Stimulated activated CD4-positive, alpha-beta T cell treated with anti-CD3 and anti-CD28 coated beads, TNF-alpha, amount 100 ng/mL, for 4 hours (primary cell): ENCODE results near the gene SAMD3.
"Not testable (repeated sequence)": the region's sequence is repeated elsewhere in the genome, so short reads cannot be mapped to it uniquely, and the experiment has no call there.

Experiments
- DNase-seq, 3 experiments: peaks; one replicate each; pipeline ENCODE4 v3.0.0-alpha.2; 2020; ENCODE audit warnings: low read depth in 3 of 3

SAMD3 gene

DNA sequence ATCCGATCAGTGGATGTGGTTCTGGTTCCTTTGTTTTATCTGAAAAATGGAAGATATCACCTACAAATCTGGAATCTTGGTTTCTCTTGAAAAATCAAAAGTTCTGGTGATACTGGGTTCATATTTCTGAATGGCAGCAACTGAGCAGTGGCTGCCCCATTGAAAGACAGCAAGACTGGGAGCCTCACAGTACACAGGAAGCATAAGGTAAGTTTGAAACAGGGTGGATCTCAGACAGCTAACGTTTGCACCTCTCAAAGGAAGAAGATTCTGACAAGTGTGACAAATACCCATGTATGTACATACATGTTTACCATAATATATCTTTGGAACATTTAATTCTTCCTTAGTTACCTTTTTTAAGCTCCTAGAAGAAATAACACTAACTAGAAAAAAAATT, at the start of gene SAMD3:
Gene SAMD3 (minus strand): TSS at position 177 of the 400 bp plus-strand sequence. CDS start 7,678 bp downstream, outside the sequence.
- DNase-seq, result no peak

DNA sequence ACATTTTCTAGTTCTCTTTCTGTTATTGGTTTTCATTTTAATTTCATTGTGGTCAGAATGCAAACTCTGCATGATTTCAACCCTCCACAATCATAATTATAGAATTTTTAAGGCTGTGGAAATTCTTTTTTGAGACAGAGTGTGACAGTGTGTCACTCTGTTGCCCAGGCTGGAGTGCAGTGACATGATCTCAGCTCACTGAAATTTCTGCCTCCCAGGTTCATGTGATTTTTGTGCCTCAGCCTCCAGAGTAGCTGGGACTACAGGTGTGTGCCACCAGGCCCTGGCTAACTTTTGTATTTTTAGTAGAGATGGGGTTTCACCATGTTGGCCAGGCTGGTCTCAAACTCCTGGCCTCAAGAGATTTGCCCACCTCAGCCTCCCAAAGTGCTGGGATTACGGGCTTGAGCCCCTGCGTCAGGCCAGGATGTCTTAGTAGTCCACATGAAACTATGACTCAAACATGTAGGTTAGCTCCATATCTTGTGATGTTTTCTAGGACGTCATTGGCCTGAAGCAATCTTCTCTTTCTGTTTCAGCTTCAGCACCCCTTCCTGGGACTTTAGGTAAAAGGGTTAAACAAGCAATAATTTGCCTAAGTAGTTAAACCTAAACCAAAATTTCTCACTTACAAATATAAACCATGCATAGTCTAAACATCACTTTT, 47.4 kb upstream of the SAMD3 start:
- no peak for DNase-seq

DNA sequence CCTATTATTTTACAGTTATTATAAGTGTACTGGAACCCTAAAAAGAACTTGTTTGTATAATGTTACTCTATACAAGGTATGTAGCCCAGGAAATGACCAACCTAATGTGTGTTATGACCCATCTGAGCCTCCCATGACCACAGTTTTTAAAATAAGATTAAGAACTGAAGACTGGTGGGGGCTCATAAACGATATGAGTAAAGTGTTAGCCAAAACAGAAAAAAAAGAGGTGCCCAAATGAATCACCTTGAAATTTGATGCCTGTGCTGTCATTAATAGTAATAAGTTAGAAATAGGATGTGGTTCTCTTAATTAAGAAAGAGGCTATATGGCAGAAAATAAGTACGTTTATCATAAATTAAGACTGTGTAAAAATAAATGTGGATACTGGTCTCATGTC, 42.8 kb upstream of the SAMD3 start:
- DNase-seq, result not testable (repeated sequence)

DNA sequence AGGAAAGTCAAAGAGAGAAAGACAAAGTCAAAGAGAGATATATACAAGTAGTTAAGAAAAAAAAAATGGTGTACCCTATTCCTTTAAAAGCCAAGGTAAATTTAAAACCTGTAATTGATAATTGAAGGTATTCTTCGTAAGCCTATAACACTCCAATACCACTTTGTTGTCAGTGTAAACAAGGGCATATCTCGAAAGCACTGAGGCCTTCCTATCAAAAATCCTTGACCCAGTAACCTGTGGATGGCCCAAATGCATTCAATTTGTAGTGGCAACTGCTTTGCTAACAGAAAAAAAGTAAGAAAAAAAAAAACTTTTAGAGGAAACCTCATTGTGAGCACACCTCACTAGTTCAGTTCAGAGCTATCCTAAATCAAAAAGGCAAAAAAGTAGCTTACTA, 39.3 kb upstream of the SAMD3 start:
- DNase-seq, result no peak

- DNase-seq, result not testable (repeated sequence)
Observed at GRCh38 chr6:130261558-130261957, 38.8 kb upstream of the SAMD3 start.

GRCh38 chr6:130260614-130261241, 38.0 kb upstream of the SAMD3 start:
- DNase-seq, result not testable (repeated sequence)

- not testable (repeated sequence) for DNase-seq
Observed at GRCh38 chr6:130260050-130260462, 37.3 kb upstream of the SAMD3 start.

GRCh38 chr6:130259557-130259956, 36.8 kb upstream of the SAMD3 start:
- DNase-seq, result no peak

GRCh38 chr6:130259140-130259539, 36.4 kb upstream of the SAMD3 start:
- DNase-seq, result no peak

GRCh38 chr6:130252527-130253237, 29.9 kb upstream of the SAMD3 start:
- no peak for DNase-seq

- DNase-seq, result no peak
Observed at GRCh38 chr6:130245267-130245666, 22.5 kb upstream of the SAMD3 start.

GRCh38 chr6:130244728-130245127, 22.0 kb upstream of the SAMD3 start:
- no peak for DNase-seq

GRCh38 chr6:130240232-130240631, 17.5 kb upstream of the SAMD3 start:
- no peak for DNase-seq

DNA sequence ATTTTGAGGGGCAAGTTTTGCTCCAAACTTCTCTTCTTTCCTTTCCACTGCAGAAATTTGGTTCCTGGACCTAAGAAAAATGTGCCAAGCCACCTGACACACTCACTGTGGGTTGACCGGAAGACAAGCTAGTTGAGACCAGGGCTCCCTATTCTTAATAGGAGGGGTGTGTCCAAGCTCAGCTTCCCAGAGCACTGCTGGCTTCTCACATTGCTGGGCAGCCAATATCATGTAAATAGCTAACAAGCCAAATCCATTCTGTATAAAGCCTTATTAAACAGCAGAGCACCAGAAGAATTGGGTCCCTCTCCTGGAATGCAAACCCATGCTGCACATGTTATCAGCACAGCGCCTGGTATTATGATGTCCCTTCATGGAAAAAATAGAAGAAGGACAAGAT, 17.0 kb upstream of the SAMD3 start:
- DNase-seq, result no peak

GRCh38 chr6:130233330-130233729, 10.6 kb upstream of the SAMD3 start:
- no peak for DNase-seq

DNA sequence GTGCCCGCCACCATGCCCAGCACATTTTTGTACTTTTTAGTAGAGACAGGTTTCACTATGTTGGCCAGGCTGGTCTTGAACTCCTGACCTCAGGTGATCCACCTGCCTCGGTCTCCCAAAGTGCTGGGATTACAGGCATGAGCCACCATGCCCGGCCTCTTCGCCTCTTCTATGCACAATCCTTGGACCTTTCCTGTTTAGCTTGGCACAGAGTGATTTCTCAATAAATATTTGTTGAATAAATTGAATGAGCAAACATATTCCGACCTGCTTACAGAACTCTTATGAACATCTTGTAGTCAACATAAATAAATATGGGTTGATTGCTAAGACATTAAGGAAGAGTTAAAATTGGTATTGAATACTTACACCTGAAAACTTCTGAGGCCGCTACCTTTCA, 7.8 kb upstream of the SAMD3 start:
- not testable (repeated sequence) for DNase-seq

DNA sequence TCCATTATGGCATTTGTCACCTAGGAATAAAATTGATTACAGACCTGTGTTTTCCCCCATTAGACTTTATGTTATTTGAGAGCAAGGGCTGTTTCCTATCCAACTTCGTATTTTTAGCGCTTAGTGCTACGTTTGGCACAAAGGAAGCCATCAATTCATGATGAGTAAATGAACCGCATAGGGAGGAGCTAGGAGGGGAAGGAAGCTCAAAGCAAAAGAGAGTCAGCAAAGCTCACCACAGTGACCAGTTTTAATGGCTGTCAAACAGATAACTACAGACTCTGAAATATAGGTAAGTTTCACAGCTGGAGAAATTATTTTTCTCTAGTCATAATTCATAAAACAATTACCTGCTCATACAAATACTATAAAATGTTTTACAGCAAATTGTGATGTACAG, 6.9 kb upstream of the SAMD3 start:
- DNase-seq, result no peak

DNA sequence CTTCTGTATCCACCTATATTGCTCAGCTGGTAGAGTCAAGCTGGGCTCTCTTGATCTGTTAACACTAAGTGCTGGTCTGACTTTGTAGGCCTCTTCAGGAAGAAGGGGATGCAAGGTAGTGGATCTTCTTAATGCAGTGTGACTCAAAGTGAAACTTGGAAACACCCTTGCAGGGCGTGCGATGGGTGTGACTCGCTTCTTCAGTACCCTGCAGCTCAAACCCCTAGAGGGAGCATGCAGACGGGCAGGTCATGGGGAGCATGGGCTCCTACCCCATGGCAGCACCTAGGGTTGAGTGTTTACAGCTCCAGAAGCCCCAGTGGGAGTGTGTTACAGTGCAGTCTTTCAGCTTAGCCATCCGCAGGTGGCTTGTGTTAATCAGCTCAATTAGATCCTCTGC, 757 bp upstream of the SAMD3 start:
- DNase-seq, result peak; percentile 10 to 42 (median 29)

GRCh38 chr6:130218134-130218533, 4.6 kb downstream of the SAMD3 start:
- DNase-seq, result no peak

DNA sequence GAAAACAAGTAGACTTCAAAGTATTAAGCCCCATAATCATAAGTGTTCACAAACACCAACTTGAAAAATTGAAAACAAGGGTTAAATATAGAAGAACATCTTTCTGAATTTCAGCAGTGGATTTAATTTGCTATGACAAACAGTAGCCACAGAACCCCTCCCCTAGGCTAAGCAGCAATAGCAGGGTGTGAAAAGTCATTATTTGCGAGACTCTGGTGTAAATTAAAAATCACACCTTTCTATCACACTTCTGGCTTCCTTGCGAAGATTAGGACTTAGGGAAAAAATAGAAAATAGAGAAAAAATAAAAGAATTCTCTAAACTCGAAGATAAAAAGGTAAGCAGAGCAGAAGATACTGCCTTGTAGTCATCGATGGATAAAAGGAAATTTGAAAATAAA, 6.1 kb downstream of the SAMD3 start:
- no peak for DNase-seq

GRCh38 chr6:130215526-130215925, 7.2 kb downstream of the SAMD3 start:
- peak in 1 of 3 experiments; percentile 8 for DNase-seq

GRCh38 chr6:130212215-130212874, 10.4 kb downstream of the SAMD3 start:
- DNase-seq, result no peak
